G401.6 (cell line): Measurements from ENCODE around the gene UGT1A3.

Experiments used
- FAIRE-seq: peaks from 2 replicates; lab custom pipeline; 2012; peaks lifted over from hg19 to GRCh38; lab: Jason Lieb, UNC

The UGT1A3 gene

GRCh38 chr2:233796254-233796653 lies 67.4 kb downstream of the UGT1A3 start:
- FAIRE-seq: no peak

- no peak for FAIRE-seq
These were observed 69.7 kb downstream of the UGT1A3 start for GRCh38 chr2:233798335-233799086.

GRCh38 chr2:233799087-233799665 lies 70.3 kb downstream of the UGT1A3 start:
- no peak for FAIRE-seq

- FAIRE-seq: no peak
These were observed 70.9 kb downstream of the UGT1A3 start for GRCh38 chr2:233799716-233800115.

GRCh38 chr2:233800208-233800607 lies 71.4 kb downstream of the UGT1A3 start:
- no peak for FAIRE-seq

- no peak for FAIRE-seq
These were observed 72.7 kb downstream of the UGT1A3 start for GRCh38 chr2:233801357-233802131.

GRCh38 chr2:233802132-233802815 lies 73.4 kb downstream of the UGT1A3 start:
- no peak for FAIRE-seq

GRCh38 chr2:233803292-233803911 lies 74.6 kb downstream of the UGT1A3 start:
- FAIRE-seq: no peak

- FAIRE-seq: no peak
These were observed 75.2 kb downstream of the UGT1A3 start for GRCh38 chr2:233803994-233804393.

- no peak for FAIRE-seq
These were observed 78.5 kb downstream of the UGT1A3 start for GRCh38 chr2:233807215-233807865.

GRCh38 chr2:233807966-233808935 lies 79.4 kb downstream of the UGT1A3 start:
- FAIRE-seq: no peak

- no peak for FAIRE-seq
These were observed 81.5 kb downstream of the UGT1A3 start for GRCh38 chr2:233810385-233810784.

- FAIRE-seq: no peak
These were observed 82.2 kb downstream of the UGT1A3 start for GRCh38 chr2:233811087-233811486.

GRCh38 chr2:233811732-233812131 lies 82.9 kb downstream of the UGT1A3 start:
- FAIRE-seq: no peak

GRCh38 chr2:233813236-233814055 lies 84.6 kb downstream of the UGT1A3 start:
- FAIRE-seq: no peak

- FAIRE-seq: no peak
These were observed 85.4 kb downstream of the UGT1A3 start for GRCh38 chr2:233814056-233814835.

GRCh38 chr2:233815861-233816260 lies 87.0 kb downstream of the UGT1A3 start:
- no peak for FAIRE-seq

GRCh38 chr2:233816334-233816733 lies 87.5 kb downstream of the UGT1A3 start:
- no peak for FAIRE-seq

- no peak for FAIRE-seq
These were observed 87.9 kb downstream of the UGT1A3 start for GRCh38 chr2:233816771-233817170.
